T-helper 2 cell (primary cell): ENCODE data around the gene COQ8B.
"Not testable (repeated sequence)": the region's sequence is repeated elsewhere in the genome, so short reads cannot be mapped to it uniquely, and the experiment has no call there.

Experiments used
- DNase-seq, 5 experiments: peaks; one replicate each; pipeline versions ENCODE4 v3.0.0 to v3.0.0-alpha.2; 2012 to 2022

Gene COQ8B

GRCh38 chr19:40741527-40742390, 25.1 kb upstream of the COQ8B start:
- DNase-seq, result no peak

GRCh38 chr19:40740747-40741146, 24.1 kb upstream of the COQ8B start:
- no peak for DNase-seq

- no peak for DNase-seq
Measured at GRCh38 chr19:40739871-40740703, 23.4 kb upstream of the COQ8B start.

GRCh38 chr19:40739030-40739839, 22.5 kb upstream of the COQ8B start:
- no peak for DNase-seq

- no peak for DNase-seq
Measured at GRCh38 chr19:40737102-40737644, 20.5 kb upstream of the COQ8B start.

- no peak for DNase-seq
Measured at GRCh38 chr19:40736661-40737060, 20.0 kb upstream of the COQ8B start.

GRCh38 chr19:40735013-40735771, 18.5 kb upstream of the COQ8B start:
- DNase-seq, result no peak

GRCh38 chr19:40733149-40733548, 16.5 kb upstream of the COQ8B start:
- DNase-seq, result no peak

GRCh38 chr19:40732304-40732703, 15.6 kb upstream of the COQ8B start:
- DNase-seq, result not testable (repeated sequence)

- DNase-seq, result not testable (repeated sequence)
Measured at GRCh38 chr19:40730065-40730464, 13.4 kb upstream of the COQ8B start.

- no peak for DNase-seq
Measured at GRCh38 chr19:40726279-40726678, 9.6 kb upstream of the COQ8B start.

GRCh38 chr19:40724855-40725254, 8.2 kb upstream of the COQ8B start:
- DNase-seq, result no peak

GRCh38 chr19:40724315-40724714, 7.6 kb upstream of the COQ8B start:
- no peak for DNase-seq

GRCh38 chr19:40723661-40724254, 7.1 kb upstream of the COQ8B start:
- no peak for DNase-seq

GRCh38 chr19:40721936-40722661, 5.4 kb upstream of the COQ8B start:
- DNase-seq, result no peak

- no peak for DNase-seq
Measured at GRCh38 chr19:40721140-40721486, 4.4 kb upstream of the COQ8B start.

- DNase-seq, result no peak
Measured at GRCh38 chr19:40719414-40719894, 2.8 kb upstream of the COQ8B start.

GRCh38 chr19:40718774-40719391, 2.2 kb upstream of the COQ8B start:
- no peak for DNase-seq

- DNase-seq, result peak in 1 of 5 experiments; percentile 14
Measured at GRCh38 chr19:40717880-40718773, 1.4 kb upstream of the COQ8B start.
